ENCODE results near the gene CDK5RAP3.

CDK5RAP3 gene

DNA sequence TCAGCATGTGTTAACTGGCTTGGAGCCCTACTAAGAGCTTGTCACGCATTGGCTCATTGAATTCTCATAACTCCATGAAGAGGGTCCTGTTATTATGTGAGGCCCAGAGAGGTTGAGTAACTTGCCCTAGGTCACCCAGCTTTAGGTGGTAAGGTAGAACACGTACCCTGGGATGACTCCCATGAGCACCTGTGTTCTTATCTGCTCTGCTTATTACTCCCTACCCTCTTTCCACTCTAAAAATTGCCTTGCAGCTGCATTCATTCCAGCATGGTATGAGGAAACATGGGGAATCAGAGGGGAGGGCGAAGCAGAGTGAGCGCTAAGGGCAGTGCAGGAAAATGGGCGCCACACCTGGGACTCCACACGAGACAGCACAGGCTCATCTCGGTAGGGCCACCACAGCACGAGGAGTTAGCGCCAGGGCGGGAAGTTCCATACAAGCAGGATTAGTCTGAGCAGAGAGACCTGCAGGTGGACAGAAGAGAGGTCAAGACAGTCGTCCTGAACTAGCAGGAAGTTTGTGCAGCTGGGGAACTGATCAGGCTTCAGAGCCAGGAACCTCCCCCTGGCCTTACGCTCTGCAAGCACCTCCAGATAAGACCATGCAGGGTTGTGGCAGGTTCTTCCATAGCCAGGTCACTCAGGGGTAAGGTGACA is 56.5 kb downstream of the CDK5RAP3 start:
- H3K36me3 Mint-ChIP-seq (ENCODE audit: low read depth) = no peaks in the 10 kb centered on the region
- H3K4me1 Mint-ChIP-seq (ENCODE audit: low read depth) = peaks cover 32% of the 10 kb centered on the region
- no peak overlapping the region for H3K4me3 Mint-ChIP-seq
- H3K27ac Mint-ChIP-seq = no peak overlapping the region
- H3K9me3 Mint-ChIP-seq = no peaks in the 10 kb centered on the region
- peaks cover 24% of the 10 kb centered on the region for H3K27me3 Mint-ChIP-seq

DNA sequence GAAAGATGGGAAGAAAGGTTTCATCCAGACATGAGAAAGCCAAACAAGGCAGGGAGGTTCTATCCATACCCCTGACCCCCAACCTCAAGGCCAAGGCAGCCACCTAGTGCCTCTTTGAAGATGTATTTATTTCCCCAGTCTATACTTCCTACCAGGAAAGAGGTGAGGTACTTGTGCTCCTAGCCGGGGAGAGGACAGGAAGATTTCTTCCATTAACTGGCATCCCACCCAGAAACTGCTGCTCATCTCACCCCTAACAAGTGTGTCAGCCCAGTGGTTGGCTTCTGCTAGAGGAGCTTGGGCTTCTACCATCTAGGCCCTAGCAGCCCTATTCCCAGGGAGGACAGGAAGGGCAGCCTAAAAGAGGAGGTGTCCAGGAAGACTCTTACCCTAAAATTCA is 57.8 kb downstream of the CDK5RAP3 start:
- peaks cover 27% of the 10 kb centered on the region for H3K4me1 Mint-ChIP-seq (ENCODE audit: low read depth)
- no peak overlapping the region for H3K27ac Mint-ChIP-seq
- H3K36me3 Mint-ChIP-seq (ENCODE audit: low read depth) = no peaks in the 10 kb centered on the region
- no peaks in the 10 kb centered on the region for H3K9me3 Mint-ChIP-seq
- no peak overlapping the region for H3K4me3 Mint-ChIP-seq
- peaks cover 19% of the 10 kb centered on the region for H3K27me3 Mint-ChIP-seq

DNA sequence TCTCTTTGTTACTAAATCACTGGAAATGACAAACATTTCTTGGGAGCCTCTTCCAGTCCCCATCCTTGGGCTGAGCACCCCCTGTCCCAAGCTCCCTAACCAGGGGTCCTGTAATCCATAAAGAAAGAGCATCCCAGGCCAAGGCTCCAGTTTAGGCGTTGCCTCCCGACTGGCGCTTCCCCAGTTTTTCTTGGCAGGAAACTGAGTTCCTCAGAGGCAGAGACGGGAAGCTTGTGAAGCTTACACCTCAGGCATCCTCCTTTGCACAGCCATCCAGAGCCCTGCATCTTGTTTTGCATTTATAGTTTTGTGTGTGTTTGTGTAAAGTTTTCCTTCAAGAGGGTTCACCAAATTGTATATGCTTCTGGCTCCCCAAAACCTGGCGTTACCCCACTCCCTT is 59.6 kb downstream of the CDK5RAP3 start:
- Mint-ChIP-seq H3K4me3 (no peak overlapping the region), H3K27ac (no peak overlapping the region), H3K9me3 (no peaks in the 10 kb centered on the region), H3K27me3 (peaks cover 15% of the 10 kb centered on the region), H3K4me1 (ENCODE audit: low read depth) (peaks cover 13% of the 10 kb centered on the region), H3K36me3 (ENCODE audit: low read depth) (no peaks in the 10 kb centered on the region)

All from stimulated activated naive CD8-positive, alpha-beta T cell treated with anti-CD3 and anti-CD28 coated beads, Interleukin-15, Interleukin-2, amounts not matched to agents 100 ng/mL and 50 ng/mL, for 24 hours (primary cell).